Activated CD4-positive, alpha-beta T cell treated with anti-CD3 and anti-CD28 coated beads for 1 hour (primary cell): ENCODE results near the gene OR1K1.
"Not testable (repeated sequence)": the region's sequence is repeated elsewhere in the genome, so short reads cannot be mapped to it uniquely, and the experiment has no call there.

Experiments used
- DNase-seq: peaks from one replicate; pipeline ENCODE4 v3.0.0-alpha.2; 2020

The OR1K1 gene

GRCh38 chr9:122814545-122814944, 14.6 kb downstream of the OR1K1 start:
- no peak for DNase-seq

- no peak for DNase-seq
These were observed 15.6 kb downstream of the OR1K1 start for GRCh38 chr9:122815544-122815943.

DNA sequence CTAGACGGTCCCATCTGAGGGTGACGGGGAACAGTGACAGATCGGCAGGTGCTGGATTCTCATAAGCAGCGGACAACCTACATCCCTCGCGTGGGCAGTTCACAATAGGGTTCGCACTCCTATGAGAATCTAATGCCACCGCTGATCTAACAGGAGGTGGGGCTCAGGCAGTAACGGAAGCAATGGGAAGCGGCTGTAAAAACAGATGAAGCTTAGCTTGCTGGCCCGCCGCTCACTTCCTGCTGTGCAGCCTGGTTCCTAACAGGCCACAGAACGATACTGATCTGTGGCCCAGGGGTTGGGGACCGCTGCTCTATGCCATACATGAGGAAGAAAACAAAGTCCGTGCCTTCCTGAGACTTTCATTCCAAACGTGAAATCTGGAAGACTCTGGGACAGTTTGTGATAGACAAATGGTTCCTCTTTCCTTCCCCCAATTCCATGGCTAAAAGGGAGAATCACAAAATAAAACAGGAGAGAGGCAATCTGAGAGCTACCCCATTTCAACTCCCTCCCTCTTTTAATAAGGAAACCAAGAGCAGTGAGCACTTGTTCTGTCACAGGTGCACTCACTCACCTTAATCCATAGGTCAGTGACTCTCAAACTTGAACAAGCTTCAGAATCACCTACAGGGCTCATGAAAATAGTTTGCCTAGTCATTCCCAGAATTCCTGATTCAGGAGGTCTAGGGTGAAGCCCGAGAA, 16.4 kb downstream of the OR1K1 start:
- peak; percentile 21 for DNase-seq

DNA sequence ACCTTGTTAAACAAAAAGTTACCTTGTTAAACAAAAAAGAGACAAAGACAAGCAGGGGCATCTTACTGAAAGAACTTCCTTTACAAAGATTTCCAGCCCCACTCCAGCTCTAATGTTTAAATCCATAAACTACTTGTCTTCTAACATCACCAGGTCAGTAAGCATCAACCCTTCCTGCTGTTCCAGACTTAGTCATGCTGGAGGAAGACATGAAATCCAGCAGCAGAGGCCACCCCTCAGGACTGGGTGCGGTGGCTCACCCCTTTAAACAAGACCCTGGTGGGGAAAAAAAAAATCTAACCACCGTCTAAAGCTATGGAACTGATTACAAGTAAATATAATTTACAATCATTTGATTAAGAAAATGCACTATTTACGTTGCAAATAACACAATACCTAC, 19.4 kb downstream of the OR1K1 start:
- DNase-seq, result no peak

DNA sequence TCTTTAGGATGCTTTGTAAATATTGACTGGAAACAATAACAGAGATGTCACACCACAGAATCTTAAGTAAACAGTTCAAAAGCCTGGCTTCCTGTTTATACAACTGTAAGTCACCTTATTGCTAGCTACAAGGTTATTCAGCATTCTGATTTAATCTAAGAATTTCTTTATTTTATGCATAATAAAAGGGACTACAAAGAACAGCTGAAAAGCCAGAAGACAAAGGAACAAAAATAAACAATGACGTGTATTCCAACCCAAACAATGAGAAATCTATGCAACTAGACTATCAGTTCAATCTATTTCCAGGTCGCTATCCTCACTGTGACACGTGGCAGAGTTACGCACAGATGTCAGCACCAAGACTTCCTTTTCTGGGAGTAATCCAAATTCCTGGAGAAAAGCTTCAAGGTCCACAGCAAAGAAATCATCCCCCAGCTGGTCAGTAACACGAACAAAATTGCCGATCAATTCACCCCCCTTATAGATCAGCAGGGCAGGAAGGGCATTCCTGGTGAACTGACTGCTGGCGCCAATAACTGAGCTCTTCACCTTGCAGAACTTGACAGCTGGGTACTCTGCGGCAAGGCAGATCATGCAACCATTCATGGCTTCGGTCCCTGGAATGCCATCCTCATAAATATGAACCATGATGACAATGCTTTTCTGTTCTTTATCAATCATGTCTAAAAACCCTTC, 20.0 kb downstream of the OR1K1 start:
- no peak for DNase-seq

DNA sequence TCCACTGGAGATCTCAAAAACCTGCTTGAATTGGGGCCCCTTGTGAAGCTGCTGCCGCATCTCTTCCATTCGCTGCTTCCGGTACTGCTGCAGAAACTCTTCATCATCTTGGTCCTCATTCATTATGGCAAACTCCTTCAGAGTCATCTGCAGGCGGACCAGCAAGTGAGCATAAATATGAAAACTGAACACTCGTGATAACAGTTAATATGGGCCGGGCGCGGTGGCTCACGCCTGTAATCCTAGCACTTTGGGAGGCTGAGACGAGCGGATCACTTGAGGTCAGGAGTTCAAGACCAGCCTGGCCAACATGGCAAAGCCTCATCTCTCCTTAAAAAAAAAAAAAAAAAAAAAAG, 20.5 kb downstream of the OR1K1 start:
- no peak for DNase-seq

- DNase-seq, result no peak
These were observed 21.5 kb downstream of the OR1K1 start for GRCh38 chr9:122821278-122821943.

DNA sequence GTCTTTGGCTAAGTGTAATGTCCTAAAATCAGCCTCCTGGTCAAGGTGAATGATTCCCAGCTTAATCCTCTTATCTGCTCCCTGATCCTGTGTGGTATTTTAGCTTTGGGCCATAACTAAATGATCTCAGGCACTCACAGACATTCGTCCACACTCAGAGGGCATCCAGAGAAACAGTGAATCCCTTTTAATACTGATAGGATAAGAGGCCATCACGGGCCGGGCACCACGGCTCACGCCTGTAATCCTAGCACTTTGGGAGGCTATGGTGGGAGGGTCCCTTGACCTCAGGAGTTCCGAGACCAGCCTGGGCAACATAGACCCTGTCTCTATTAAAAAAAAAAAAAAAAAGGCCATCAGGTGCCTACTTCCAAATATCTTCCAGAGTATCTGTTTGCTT, 22.1 kb downstream of the OR1K1 start:
- no peak for DNase-seq

GRCh38 chr9:122822938-122823337, 23.0 kb downstream of the OR1K1 start:
- DNase-seq, result no peak

DNA sequence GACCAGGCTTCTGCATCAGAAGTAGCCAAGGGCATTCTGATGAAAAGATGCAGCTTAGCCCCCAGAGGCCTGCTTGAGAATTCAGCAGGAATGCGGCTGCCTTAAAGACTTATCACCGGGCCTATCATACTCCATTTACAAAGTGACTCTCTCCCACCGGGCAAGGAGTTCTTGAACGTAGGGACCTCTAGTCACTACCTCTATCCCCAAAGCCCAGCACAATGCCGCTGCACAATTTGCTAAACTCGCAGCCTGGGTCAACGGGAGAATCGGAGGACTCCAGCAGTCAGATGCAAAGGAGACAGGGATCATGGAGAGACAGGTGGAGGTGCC, 27.8 kb downstream of the OR1K1 start:
- DNase-seq, result no peak

DNA sequence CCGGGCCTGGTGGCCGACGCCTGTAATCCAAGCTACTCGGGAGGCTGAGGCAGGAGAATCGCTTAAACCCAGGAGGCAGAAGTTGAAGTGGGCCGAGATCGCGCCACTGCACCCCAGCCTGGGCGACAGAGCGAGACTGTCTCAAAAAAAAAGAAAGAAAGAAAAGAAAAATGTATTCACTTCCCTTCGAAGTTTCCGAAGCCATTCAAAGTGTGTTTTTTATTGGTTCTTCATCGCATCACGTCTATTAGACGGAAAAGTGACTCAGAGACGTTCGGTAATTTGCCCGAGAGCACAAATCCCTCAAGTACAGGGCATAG, 29.0 kb downstream of the OR1K1 start:
- DNase-seq, result not testable (repeated sequence)

GRCh38 chr9:122832194-122832593, 32.3 kb downstream of the OR1K1 start:
- DNase-seq, result no peak

- no peak for DNase-seq
These were observed 35.4 kb downstream of the OR1K1 start for GRCh38 chr9:122835313-122835731.

- DNase-seq, result no peak
These were observed 37.4 kb downstream of the OR1K1 start for GRCh38 chr9:122837266-122837850.

GRCh38 chr9:122838441-122838840, 38.5 kb downstream of the OR1K1 start:
- DNase-seq, result not testable (repeated sequence)

GRCh38 chr9:122841501-122841900, 41.6 kb downstream of the OR1K1 start:
- no peak for DNase-seq

- no peak for DNase-seq
These were observed 44.2 kb downstream of the OR1K1 start for GRCh38 chr9:122844137-122844536.

DNA sequence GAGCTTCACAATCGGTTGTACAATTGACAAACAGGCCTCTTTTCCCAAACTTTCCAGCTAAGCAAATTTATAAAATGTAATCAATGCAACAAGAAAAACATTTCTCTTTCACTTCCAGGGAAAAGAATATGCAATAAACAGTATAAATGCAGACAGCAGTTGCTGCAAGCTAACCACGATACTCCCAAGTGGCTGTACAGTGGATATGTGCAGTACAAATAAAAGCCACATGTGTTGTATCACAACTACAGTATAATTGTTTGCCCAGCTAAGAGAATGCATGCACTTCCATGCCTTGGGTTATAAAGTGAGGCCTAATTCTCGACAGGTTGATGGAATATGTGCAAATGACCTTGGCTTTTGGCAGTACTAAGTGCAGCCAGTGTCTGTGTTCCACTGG, 45.2 kb downstream of the OR1K1 start:
- no peak for DNase-seq

DNA sequence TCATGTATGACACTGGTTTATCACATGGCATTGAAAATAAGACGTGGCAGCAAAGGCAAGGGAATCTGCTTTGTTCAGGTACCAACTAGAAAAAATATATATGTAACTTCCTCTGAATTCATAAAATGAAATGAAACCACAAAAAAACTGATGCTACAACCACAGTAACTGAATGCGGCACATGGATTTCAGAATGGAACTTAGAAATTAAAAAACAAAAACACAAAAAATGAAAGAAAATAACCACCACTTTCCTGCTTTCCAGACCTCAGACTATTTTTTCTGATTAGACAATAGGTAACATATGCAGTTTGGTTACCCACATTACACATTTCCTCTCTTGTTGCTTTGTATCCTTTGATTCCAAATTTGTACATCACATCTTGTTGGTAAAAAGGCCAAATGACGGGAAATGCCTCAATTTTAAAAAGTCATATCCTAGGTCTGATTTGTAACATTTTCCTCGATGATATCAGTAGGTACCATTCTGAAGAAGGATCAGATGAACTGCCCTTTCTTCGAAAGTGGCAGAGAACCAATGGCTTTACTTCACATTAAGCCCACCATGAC, 46.5 kb downstream of the OR1K1 start:
- DNase-seq, result no peak

GRCh38 chr9:122848256-122848943, 48.5 kb downstream of the OR1K1 start:
- no peak for DNase-seq
